ENCODE measurements around the gene RCVRN.

Gene RCVRN

DNA sequence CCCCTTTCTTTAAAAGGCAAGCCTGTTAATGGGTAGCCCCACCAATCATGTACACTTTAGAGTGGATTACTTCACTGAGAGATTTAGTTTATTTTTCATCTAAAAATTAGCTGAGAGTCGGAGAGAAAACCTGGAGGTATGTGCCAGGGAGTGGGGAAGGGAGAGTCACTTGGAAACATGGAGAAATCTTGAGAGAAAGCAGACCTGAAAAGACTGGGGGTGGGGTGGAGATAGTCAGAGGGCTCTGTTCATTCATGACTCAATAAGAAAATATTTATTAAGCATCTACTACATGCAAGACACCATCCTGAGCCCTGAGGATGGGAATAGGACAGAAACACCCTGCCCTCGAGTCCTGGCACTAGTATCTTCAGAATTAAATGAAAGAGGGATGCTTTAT, 27.4 kb upstream of the RCVRN start:
- H3K27ac ChIP-seq, result no peak overlapping the region
- TF ChIP-seq, protein P1, sequence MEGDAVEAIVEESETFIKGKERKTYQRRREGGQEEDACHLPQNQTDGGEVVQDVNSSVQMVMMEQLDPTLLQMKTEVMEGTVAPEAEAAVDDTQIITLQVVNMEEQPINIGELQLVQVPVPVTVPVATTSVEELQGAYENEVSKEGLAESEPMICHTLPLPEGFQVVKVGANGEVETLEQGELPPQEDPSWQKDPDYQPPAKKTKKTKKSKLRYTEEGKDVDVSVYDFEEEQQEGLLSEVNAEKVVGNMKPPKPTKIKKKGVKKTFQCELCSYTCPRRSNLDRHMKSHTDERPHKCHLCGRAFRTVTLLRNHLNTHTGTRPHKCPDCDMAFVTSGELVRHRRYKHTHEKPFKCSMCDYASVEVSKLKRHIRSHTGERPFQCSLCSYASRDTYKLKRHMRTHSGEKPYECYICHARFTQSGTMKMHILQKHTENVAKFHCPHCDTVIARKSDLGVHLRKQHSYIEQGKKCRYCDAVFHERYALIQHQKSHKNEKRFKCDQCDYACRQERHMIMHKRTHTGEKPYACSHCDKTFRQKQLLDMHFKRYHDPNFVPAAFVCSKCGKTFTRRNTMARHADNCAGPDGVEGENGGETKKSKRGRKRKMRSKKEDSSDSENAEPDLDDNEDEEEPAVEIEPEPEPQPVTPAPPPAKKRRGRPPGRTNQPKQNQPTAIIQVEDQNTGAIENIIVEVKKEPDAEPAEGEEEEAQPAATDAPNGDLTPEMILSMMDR (conservative IDR thresholded peaks at IDR 0.05), result no peak

DNA sequence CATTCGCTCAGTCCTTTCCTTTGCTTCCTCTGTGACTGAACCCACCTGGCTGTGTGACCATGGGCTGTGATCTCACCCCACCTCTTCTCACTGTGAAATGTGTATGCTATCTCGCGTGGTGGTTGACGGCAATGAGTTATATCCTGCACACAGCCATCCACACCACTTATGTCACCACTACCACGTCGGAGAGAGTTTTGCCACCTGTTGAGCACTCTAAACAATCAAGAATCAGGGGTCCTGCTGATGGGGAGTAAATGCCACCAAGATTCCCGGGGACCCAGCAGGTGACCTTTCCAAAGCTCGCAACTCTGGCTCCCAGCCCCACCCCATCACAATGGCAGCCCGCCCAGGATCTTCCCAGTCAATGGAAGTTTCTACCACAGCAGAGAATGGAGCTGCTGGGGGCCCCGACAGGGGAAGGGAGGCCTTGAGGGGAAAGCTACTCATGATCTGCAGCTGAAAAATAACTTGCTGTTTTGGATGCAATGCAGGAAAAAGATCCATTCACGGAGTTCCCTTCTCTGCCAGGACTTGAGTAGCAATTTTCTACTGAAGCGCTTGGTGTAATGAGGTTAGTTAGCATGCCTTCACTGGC, 26.2 kb upstream of the RCVRN start:
- TF ChIP-seq, protein P1 (conservative IDR thresholded peaks at IDR 0.05), result no peak
- no peak overlapping the region for H3K27ac ChIP-seq

DNA sequence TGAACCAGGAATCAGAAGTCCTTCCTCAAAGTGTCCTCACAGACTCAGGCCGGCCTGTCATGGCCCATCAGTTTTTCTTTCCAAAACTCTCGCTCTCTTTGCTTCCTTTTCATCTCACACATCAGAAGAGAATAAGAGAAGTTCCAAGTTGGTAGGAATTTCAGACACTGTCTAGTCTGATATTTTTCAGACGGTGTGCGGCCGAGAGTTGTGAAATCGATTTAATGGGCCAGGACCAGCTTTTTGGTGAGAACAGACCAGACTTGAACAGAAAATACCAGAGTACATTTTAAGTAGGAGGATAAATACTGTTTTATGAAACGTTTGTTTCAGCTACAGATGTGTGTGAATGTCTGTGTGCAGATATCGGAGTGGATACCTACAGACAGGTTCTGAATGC, 24.8 kb upstream of the RCVRN start:
- no peak overlapping the region for H3K27ac ChIP-seq
- TF ChIP-seq, protein P1 (conservative IDR thresholded peaks at IDR 0.05), result no peak

DNA sequence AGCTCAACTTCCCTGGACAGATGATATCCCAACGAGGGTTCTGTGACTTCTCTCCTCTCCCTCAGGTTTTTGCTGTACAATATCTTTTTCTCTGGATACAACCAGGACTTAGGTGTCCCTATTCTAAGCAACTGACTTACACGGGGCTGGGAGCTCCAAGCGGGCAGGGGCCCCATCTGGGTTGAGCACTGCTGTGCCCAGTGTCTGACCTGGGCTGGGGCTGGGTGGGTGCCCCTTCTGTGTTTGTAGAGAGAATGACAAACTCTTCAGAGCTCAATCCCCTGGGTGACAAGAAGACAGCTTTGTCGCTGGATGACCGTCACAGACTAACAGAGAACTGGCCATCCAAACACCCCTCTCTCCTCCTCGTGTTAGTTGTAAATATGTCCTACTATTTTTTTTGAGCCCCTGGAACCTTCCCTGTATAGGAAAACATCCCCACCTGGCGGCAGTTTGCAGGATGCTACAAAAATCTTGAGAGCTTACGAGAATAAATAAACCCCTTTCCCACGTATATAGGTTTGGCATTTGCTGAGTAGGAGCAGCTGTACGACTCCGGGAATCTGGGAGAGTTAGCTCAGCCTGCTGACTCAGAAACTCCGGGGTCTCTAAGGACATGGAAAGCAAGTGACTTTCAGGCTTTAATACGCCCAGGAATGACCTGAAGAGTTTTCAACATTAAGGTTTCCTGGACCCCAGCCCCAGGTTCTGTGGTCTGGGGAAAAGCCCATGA, 23.7 kb upstream of the RCVRN start:
- no peak overlapping the region for H3K27ac ChIP-seq
- TF ChIP-seq, protein P1 (conservative IDR thresholded peaks at IDR 0.05), result peak; percentile 85

DNA sequence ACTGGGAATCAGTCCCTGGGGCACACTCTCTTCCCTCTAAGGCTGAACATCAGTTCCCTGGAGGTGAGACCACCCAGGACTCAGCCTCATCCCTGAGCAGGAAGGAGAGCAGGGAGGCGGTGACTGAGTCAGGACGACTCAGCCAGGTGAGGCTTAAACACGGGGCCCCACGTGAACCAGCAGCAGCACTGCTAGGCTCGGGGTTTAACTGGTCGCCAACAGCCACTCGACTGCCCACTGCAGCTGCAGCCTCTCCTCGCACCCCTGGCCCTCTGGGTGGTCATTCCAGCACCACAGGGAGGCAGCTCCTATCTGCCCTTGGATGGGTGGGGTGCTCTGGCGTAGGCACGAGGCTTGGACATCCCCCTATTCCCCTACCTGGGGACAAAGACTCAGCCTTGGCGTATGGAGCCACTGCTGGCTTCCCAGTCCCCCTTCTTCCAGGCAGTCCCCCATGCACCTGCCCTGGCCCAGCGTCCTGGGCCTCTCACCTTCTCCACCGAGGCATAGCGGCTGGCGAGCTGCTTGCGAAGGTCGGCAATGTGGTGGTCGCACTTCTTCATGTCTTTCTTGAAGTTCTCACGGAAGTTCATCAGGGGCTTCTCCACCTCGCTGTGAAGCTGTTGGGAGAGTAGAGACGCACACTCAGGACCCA, 21.2 kb upstream of the RCVRN start:
- H3K27ac ChIP-seq, result no peak overlapping the region
- TF ChIP-seq, protein P1 (conservative IDR thresholded peaks at IDR 0.05), result no peak

DNA sequence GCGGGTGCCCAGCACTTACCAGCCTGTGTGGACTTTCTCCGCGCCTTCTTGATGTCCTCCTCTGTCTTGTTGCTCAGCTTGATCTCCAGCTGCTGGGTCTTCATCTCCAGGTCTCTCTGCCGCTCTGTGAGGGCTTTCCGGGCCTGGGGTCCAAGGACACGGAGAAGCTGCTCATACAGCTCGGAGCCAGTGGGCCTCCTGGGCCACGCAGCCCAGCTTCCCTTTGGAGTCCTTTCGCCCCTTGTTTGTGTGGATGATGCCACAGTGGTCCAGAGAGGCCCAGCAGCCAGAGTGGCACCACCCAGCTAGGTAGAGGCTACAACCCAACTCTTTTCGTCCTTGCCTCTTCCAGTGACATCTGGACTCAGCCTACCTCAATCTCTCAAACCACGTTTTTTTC, 20.4 kb upstream of the RCVRN start:
- TF ChIP-seq, protein P1 (conservative IDR thresholded peaks at IDR 0.05), result no peak
- no peak overlapping the region for H3K27ac ChIP-seq

DNA sequence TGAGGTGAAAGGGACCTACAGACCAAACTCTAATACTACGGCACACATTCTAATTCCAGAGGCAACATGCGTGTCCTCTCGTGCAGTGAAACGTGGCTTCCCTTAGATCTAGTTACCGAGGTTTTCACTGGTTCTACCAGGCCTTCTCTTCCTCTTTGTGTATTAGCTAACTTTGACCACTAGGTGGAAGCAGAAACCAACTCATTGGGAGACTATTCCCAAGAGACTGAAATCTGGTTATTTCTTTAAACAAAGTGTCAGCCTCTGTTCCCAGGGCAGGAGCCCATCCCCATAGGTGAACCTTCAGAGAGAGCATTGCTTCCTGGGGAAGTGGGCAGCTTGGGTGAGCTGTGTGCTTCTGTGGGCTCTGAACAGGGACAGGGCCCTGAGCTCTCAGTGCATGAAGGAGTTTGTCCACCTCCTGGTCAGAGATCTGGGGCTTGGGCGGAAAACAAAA, 19.7 kb upstream of the RCVRN start:
- TF ChIP-seq, protein P1 (conservative IDR thresholded peaks at IDR 0.05), result peak; percentile 83
- H3K27ac ChIP-seq, result no peak overlapping the region; the same call in 1 of the 2 replicates

Measured in VCaP (cell line).